ENCODE measurements around the gene OSBPL9. TPM values are rescaled to one million over a fixed set of nuclear protein-coding genes. Genes with fewer than 3 reads are reported as not detected.

The OSBPL9 gene
- polyA plus RNA-seq, 1 donor (not counting 4 experiments of a cell fraction or from before 2014, with no cell fraction given): 62.7 TPM

GRCh38 chr1:51714374-51715019, 97.6 kb downstream of the OSBPL9 start:
- H3K79me2 ChIP-seq (ENCODE audit: control insufficient read depth, insufficient read depth, low read length): peaks cover 5% of the 10 kb centered on the region
- DNase-seq (ENCODE audit: low read depth, low spot score) (no peak), FAIRE-seq (no peak)
- TF ChIP-seq EZH2 (IDR thresholded peaks at IDR 0.05; ENCODE audit: low read length) (no peak), CTCF (optimal IDR thresholded peaks at IDR 0.05 in 1 of 3, IDR thresholded peaks at IDR 0.05 in 1 of 3, conservative IDR thresholded peaks at IDR 0.05 in 1 of 3; ENCODE audit: extremely low read depth in 1 of 3, insufficient read depth in 2 of 3, low read length in 3 of 3) (no peak)
- H4K20me1 ChIP-seq (ENCODE audit: control insufficient read depth, extremely low read depth, insufficient read depth, low read length): no peaks in the 10 kb centered on the region
- H3K27me3 ChIP-seq (ENCODE audit: control insufficient read depth, extremely low read depth, insufficient read depth, low read length): no peaks in the 10 kb centered on the region
- no peaks in the 10 kb centered on the region for H3K36me3 ChIP-seq (ENCODE audit: control insufficient read depth in 2 of 2, extremely low read depth in 1 of 2, insufficient read depth in 2 of 2, low read length in 2 of 2)
- no peaks in the 10 kb centered on the region for H3K9me1 ChIP-seq (ENCODE audit: control insufficient read depth, extremely low read depth, insufficient read depth, low read length)
- no peaks in the 10 kb centered on the region for H3K9me3 ChIP-seq (ENCODE audit: control insufficient read depth, low read depth, low read length)
- H3K4me1 ChIP-seq (ENCODE audit: control insufficient read depth, extremely low read depth, insufficient read depth, low read length): no peaks in the 10 kb centered on the region
- H3K4me3 ChIP-seq (ENCODE audit: control insufficient read depth in 2 of 3, extremely low read depth in 1 of 3, insufficient read depth in 2 of 3, low read depth in 1 of 3, low read length in 3 of 3): no peak overlapping the region
- H3K27ac ChIP-seq (ENCODE audit: control insufficient read depth, insufficient read depth, low read length): no peak overlapping the region
- dilution Hi-C loops (cut with MboI; ENCODE audit: extremely low pct_ligation_motif_present, low sequenced_read_pairs): no loop called here
- H3K9ac ChIP-seq (ENCODE audit: control insufficient read depth, extremely low read depth, insufficient read depth, low read length): no peak overlapping the region
- H3K4me2 ChIP-seq (ENCODE audit: control insufficient read depth, extremely low read depth, insufficient read depth, low read depth, low read length): no peak overlapping the region
- no peak overlapping the region for H2AFZ ChIP-seq (ENCODE audit: control insufficient read depth, low read length)

- no peak for FAIRE-seq
- no peak overlapping the region for H2AFZ ChIP-seq (ENCODE audit: control insufficient read depth, low read length)
- no peaks in the 10 kb centered on the region for H3K79me2 ChIP-seq (ENCODE audit: control insufficient read depth, insufficient read depth, low read length)
- dilution Hi-C loops (cut with MboI; ENCODE audit: extremely low pct_ligation_motif_present, low sequenced_read_pairs): no loop called here
- H3K9me3 ChIP-seq (ENCODE audit: control insufficient read depth, low read depth, low read length): no peaks in the 10 kb centered on the region
- H3K27me3 ChIP-seq (ENCODE audit: control insufficient read depth, extremely low read depth, insufficient read depth, low read length): no peaks in the 10 kb centered on the region
- no peak overlapping the region for H3K27ac ChIP-seq (ENCODE audit: control insufficient read depth, insufficient read depth, low read length)
- H3K9ac ChIP-seq (ENCODE audit: control insufficient read depth, extremely low read depth, insufficient read depth, low read length): no peak overlapping the region
- DNase-seq (ENCODE audit: low read depth, low spot score): no peak
- H3K4me2 ChIP-seq (ENCODE audit: control insufficient read depth, extremely low read depth, insufficient read depth, low read depth, low read length): no peak overlapping the region
- H3K4me1 ChIP-seq (ENCODE audit: control insufficient read depth, extremely low read depth, insufficient read depth, low read length): no peaks in the 10 kb centered on the region
- TF ChIP-seq EZH2 (IDR thresholded peaks at IDR 0.05; ENCODE audit: low read length) (no peak), CTCF (optimal IDR thresholded peaks at IDR 0.05 in 1 of 3, IDR thresholded peaks at IDR 0.05 in 1 of 3, conservative IDR thresholded peaks at IDR 0.05 in 1 of 3; ENCODE audit: extremely low read depth in 1 of 3, insufficient read depth in 2 of 3, low read length in 3 of 3) (no peak)
- no peaks in the 10 kb centered on the region for H3K9me1 ChIP-seq (ENCODE audit: control insufficient read depth, extremely low read depth, insufficient read depth, low read length)
- no peaks in the 10 kb centered on the region for H4K20me1 ChIP-seq (ENCODE audit: control insufficient read depth, extremely low read depth, insufficient read depth, low read length)
- no peak overlapping the region for H3K4me3 ChIP-seq (ENCODE audit: control insufficient read depth in 2 of 3, extremely low read depth in 1 of 3, insufficient read depth in 2 of 3, low read depth in 1 of 3, low read length in 3 of 3)
- H3K36me3 ChIP-seq (ENCODE audit: control insufficient read depth in 2 of 2, extremely low read depth in 1 of 2, insufficient read depth in 2 of 2, low read length in 2 of 2): no peaks in the 10 kb centered on the region
These were observed 98.5 kb downstream of the OSBPL9 start for GRCh38 chr1:51715369-51715768.

All from keratinocyte (primary cell).